PC-9 (cell line): ENCODE results near the gene CD4. TPM values are rescaled to one million over a fixed set of nuclear protein-coding genes. Genes with fewer than 3 reads are reported as not detected.

ENCODE experiments used
- BruUV-seq: library from RNA; stranded (reverse); fragments of 400-500 nt; replicated peaks from 2 replicates; lab custom pipeline; 2021; lab: Mats Ljungman, UMichigan
- CTCF ChIA-PET: fragments of 300-600 bp; sonication (Branson Sonifier 250); formaldehyde crosslinking; loops from one replicate; lab custom pipeline; 2022; ENCODE audit warnings: antibody characterized with exemption; lab: Charles Lee
- POLR2A ChIA-PET: fragments of 300-600 bp; sonication (Branson Sonifier 250); formaldehyde crosslinking; loops from one replicate; lab custom pipeline; 2022; ENCODE audit warnings: antibody characterized with exemption; ENCODE audit not compliant: unreplicated experiment; lab: Charles Lee
- DNase-seq, 2 experiments: peaks; one replicate each; pipeline versions ENCODE4 v3.0.0 to v3.0.0-alpha.2; 2015 to 2022; ENCODE audit warnings: mixed read lengths in 1 of 2
- H2AFZ ChIP-seq: fragments of 200-600 bp; sonication (generic); 2 replicates; pipeline ENCODE4 v1.8.1; 2017; ENCODE audit warnings: antibody characterized with exemption
- H3F3A ChIP-seq: fragments of 200-600 bp; sonication (generic); 2 replicates; pipeline ENCODE4 v1.8.1; 2017; ENCODE audit warnings: antibody characterized with exemption, mild to moderate bottlenecking, low read depth; ENCODE audit not compliant: insufficient read depth
- H3K27ac ChIP-seq: fragments of 200-600 bp; sonication (generic); 2 replicates; pipeline ENCODE4 v1.6.1; 2016; ENCODE audit warnings: mixed run types
- H3K27me3 ChIP-seq: fragments of 200-600 bp; sonication (generic); 2 replicates; pipeline ENCODE4 v1.6.1; 2016; ENCODE audit warnings: low read depth, mixed run types; ENCODE audit not compliant: insufficient read depth
- H3K36me3 ChIP-seq: fragments of 200-600 bp; sonication (generic); 2 replicates; pipeline ENCODE4 v1.6.1; 2016; ENCODE audit warnings: low read depth, mixed run types
- H3K4me1 ChIP-seq: fragments of 200-600 bp; sonication (generic); replicated peaks from 2 replicates; pipeline ENCODE4 v1.6.1; 2016; ENCODE audit warnings: mixed run types; ENCODE audit not compliant: insufficient read depth
- H3K4me2 ChIP-seq: fragments of 200-600 bp; sonication (generic); 2 replicates; pipeline ENCODE4 v1.6.1; 2017; ENCODE audit warnings: mixed run types
- H3K4me3 ChIP-seq: fragments of 200-600 bp; sonication (generic); 2 replicates; pipeline ENCODE4 v1.6.1; 2016; ENCODE audit warnings: mixed run types
- H3K79me2 ChIP-seq: fragments of 200-600 bp; sonication (generic); 2 replicates; pipeline ENCODE4 v1.6.1; 2017; ENCODE audit warnings: low read depth, mixed run types
- H3K9me2 ChIP-seq: fragments of 200-600 bp; sonication (generic); 2 replicates; pipeline ENCODE4 v1.8.1; 2017; ENCODE audit warnings: mild to moderate bottlenecking; ENCODE audit not compliant: insufficient read depth
- H3K9me3 ChIP-seq: fragments of 200-600 bp; sonication (generic); 2 replicates; pipeline ENCODE4 v1.8.1; 2016; ENCODE audit warnings: low read depth; ENCODE audit not compliant: insufficient read depth
- H4K20me1 ChIP-seq: fragments of 200-600 bp; sonication (generic); 2 replicates; pipeline ENCODE4 v1.8.1; 2017; ENCODE audit not compliant: insufficient read depth
- EZH2 ChIP-seq: fragments of 200-600 bp; sonication (generic); IDR thresholded peaks from 2 replicates; pipeline ENCODE4 v1.8.0; 2017; ENCODE audit warnings: antibody characterized with exemption, low read depth
- intact Hi-C: fragments of 100-400 bp; cut with micrococcal nuclease; formaldehyde crosslinking; loops from one replicate; pipeline ENCODE4 v1.10.0; 2022; ENCODE audit not compliant: unreplicated experiment
- total RNA-seq: library from RNA; stranded (reverse); gene quantifications from 2 replicates; pipeline ENCODE4 v1.2.3, GENCODE V29; 2021
- TF ChIP-seq, protein P1 (sequence below): fragments of 200-600 bp; sonication (generic); conservative IDR thresholded peaks from 2 replicates; pipeline ENCODE4 v1.6.1; 2017; ENCODE audit warnings: mixed run types, antibody characterized with exemption, mild to moderate bottlenecking, moderate library complexity

CD4 gene
- total RNA-seq, 1 experiment from 2014 or later: 1.0 TPM

DNA sequence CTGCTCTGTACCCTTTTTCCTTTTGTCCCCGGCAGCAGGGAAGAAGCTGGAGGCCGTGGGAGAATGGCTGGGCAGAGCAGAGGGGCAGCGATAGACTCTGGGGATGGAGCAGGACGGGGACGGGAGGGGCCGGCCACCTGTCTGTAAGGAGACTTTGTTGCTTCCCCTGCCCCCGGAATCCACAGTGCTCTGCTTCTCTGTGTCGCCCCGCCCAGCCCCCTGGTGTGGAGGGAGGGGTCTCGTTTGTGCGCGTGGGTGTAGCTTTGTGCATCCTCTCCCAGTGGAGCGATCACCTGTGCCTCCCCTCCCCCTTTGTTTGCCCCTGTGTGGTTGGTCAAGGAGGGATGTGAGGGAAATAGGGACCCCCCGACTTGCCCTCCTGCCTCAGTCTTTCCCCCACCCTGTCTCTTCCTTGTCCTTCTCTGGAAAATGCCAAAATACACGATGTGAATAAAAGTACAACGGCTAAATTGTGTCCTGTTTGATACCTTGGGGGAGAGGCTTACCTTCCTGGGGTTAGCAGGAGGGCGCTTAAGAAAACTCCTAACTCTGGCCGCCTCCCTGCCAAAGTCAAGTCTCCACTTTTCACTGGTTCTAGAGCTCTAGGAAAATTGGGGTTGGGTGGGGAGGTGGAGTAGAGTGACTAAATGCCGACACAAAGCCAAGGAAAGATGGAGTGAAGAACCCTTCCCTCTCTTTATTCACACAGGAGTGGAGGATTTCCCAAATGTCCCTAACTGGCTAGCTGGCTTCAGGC, 77.0 kb downstream of the CD4 start:
- POLR2A ChIA-PET: interaction anchor here (0.6 to 1.0 kb wide), 6 partner anchors 13 to 530 kb away, joined by 3 to 20 read pairs (median 9); no protein-coding TSS in a partner anchor
- H3K27ac ChIP-seq: no peak overlapping the region

DNA sequence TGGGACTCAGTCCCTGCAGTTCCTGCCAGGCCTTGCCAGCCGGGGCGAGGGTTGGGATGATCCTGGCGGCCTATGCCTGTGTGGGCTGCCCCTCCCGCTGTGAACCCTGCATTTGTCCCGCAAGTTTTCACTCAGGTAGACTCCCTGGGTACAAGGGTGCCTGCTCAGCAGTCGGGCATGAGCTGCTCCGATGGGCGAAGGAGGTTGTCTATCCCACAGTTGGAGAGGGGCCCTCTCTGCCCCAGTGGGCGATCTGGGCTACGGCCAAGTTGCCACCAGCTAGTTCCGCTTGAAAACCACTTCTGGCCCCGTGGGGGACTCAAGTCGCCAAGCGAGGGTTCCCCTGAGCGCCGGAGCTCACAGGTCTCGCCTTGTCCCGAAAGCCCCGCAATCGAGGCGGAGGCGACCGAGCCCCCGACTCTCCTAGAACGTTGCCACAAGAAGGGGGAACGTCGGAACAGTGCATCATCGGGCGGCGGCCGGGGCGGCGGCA, 77.6 kb downstream of the CD4 start:
- no peak for DNase-seq
- Histone ChIP-seq H3F3A (peaks cover 64% of the 10 kb centered on the region), H3K4me2 (peak overlapping the region; percentile 79), H2AFZ (0 out of 2 replicates have a peak overlapping the region, but pooled peaks have one; percentile 72), H3K9me2 (no peaks in the 10 kb centered on the region), H3K79me2 (peaks cover 32% of the 10 kb centered on the region), H3K9me3 (no peaks in the 10 kb centered on the region), H3K27ac (no peak overlapping the region), H3K4me3 (peak overlapping the region; percentile 97; the same call in 1 of the 2 replicates), H3K36me3 (peaks cover 23% of the 10 kb centered on the region), H3K4me1 (peaks cover 29% of the 10 kb centered on the region), H3K27me3 (no peaks in the 10 kb centered on the region), H4K20me1 (peaks cover 40% of the 10 kb centered on the region)
- no TSS peak for BruUV-seq
- intact Hi-C loops: loop anchor here (1.0 kb wide), 1 partner anchor 15 kb away; the partner anchor contains the start of gene USP5
- POLR2A ChIA-PET: interaction anchor here (0.6 to 1.0 kb wide), 9 partner anchors 14 to 530 kb away, joined by 3 to 20 read pairs (median 5); partner anchors contain the start of gene RNU7-1
- CTCF ChIA-PET: interaction anchor here (0.7 to 1.0 kb wide), 2 partner anchors 121 to 144 kb away, joined by 3 read pairs; no protein-coding TSS in a partner anchor
- TF ChIP-seq, protein P1, sequence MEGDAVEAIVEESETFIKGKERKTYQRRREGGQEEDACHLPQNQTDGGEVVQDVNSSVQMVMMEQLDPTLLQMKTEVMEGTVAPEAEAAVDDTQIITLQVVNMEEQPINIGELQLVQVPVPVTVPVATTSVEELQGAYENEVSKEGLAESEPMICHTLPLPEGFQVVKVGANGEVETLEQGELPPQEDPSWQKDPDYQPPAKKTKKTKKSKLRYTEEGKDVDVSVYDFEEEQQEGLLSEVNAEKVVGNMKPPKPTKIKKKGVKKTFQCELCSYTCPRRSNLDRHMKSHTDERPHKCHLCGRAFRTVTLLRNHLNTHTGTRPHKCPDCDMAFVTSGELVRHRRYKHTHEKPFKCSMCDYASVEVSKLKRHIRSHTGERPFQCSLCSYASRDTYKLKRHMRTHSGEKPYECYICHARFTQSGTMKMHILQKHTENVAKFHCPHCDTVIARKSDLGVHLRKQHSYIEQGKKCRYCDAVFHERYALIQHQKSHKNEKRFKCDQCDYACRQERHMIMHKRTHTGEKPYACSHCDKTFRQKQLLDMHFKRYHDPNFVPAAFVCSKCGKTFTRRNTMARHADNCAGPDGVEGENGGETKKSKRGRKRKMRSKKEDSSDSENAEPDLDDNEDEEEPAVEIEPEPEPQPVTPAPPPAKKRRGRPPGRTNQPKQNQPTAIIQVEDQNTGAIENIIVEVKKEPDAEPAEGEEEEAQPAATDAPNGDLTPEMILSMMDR: no peak
- no peak for TF ChIP-seq EZH2

More for the DNA sequence above, 77.0 kb downstream of the CD4 start:
- no TSS peak for BruUV-seq
- intact Hi-C loops: no loop called here
- Histone ChIP-seq H3K9me3 (no peaks in the 10 kb centered on the region), H2AFZ (no peak overlapping the region), H3F3A (peaks cover 58% of the 10 kb centered on the region), H3K27me3 (no peaks in the 10 kb centered on the region), H3K9me2 (no peaks in the 10 kb centered on the region), H3K4me2 (peak overlapping the region; percentile 79), H3K79me2 (peaks cover 28% of the 10 kb centered on the region), H3K36me3 (peaks cover 23% of the 10 kb centered on the region), H3K4me3 (peak overlapping the region; percentile 97; the same call in 1 of the 2 replicates), H3K4me1 (peaks cover 23% of the 10 kb centered on the region), H4K20me1 (peaks cover 34% of the 10 kb centered on the region)
- DNase-seq: no peak
- TF ChIP-seq, protein P1: no peak
- no peak for TF ChIP-seq EZH2
- CTCF ChIA-PET: no interaction called here

DNA sequence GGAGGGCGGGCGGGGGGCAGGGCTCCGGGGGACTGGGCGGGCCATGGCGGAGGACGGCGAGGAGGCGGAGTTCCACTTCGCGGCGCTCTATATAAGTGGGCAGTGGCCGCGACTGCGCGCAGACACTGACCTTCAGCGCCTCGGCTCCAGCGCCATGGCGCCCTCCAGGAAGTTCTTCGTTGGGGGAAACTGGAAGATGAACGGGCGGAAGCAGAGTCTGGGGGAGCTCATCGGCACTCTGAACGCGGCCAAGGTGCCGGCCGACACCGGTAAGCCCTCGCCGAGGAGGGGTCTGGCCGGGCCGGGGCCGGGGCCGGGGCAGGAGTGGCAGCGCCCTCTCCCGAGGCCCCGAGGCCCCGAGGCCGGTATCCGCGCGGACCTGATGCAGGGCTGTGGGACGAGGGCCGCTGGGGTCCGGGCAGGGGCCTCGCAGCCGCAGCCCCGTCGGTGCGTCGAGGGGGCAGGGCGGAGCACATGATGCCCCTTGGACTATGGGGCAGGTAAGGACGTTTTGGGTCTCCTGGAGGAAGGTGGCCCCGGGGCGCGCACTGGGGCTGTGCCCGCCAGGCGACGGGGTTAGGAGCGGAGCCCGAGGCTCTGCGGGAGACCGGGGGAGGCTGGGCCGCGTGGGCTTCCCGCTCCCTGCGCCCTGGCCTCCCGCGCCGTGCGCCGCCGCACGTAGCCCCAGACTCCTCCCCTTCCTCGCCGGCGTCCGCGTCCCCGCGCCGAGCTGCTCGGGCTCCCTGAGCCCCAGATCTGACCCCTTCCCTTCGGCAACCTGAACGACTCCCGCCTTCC, 78.3 kb downstream of the CD4 start, which contains the start of gene TPI1:
TSS of gene TPI1 (plus strand) at position 119 of the 798 bp plus-strand sequence. CDS start at position 155, 36 bp downstream.
- no TSS peak for BruUV-seq
- H3K79me2 ChIP-seq: peaks cover 36% of the 10 kb centered on the region
- peaks cover 41% of the 10 kb centered on the region for H4K20me1 ChIP-seq
- peak within 1 kb of the TSS; percentile 79 for H3K4me2 ChIP-seq
- TF ChIP-seq, protein P1: no peak; the same call in 1 of the 2 replicates
- TF ChIP-seq EZH2: no peak
- H3K4me1 ChIP-seq: peaks cover 32% of the 10 kb centered on the region
- no peaks in the 10 kb centered on the region for H3K9me3 ChIP-seq
- no peaks in the 10 kb centered on the region for H3K27me3 ChIP-seq
- peaks cover 69% of the 10 kb centered on the region for H3F3A ChIP-seq
- ChIA-PET CTCF (interaction anchor here (0.6 to 1.0 kb wide), 4 partner anchors 121 to 737 kb away, joined by 3 to 5 read pairs (median 3); no protein-coding TSS in a partner anchor), POLR2A (interaction anchor here (0.6 to 1.0 kb wide), 12 partner anchors 15 to 531 kb away, joined by 3 to 20 read pairs (median 4); partner anchors contain the start of genes MLF2 and RNU7-1)
- H3K36me3 ChIP-seq: peaks cover 19% of the 10 kb centered on the region
- no peaks in the 10 kb centered on the region for H3K9me2 ChIP-seq
- peak within 1 kb of the TSS; percentile 76 for H2AFZ ChIP-seq
- peak within 1 kb of the TSS; percentile 72 for H3K27ac ChIP-seq
- intact Hi-C loops: loop anchor here (1.0 to 2.0 kb wide), 3 partner anchors 15 to 241 kb away; partner anchors contain the start of genes C1RL, LPCAT3 and USP5
- peak; percentile 46 to 82 for DNase-seq
- H3K4me3 ChIP-seq: peak within 1 kb of the TSS; percentile 97
